CD14-positive monocyte (primary cell): ENCODE results near the gene TMOD1. TPM values are rescaled to one million over a fixed set of nuclear protein-coding genes. Genes with fewer than 3 reads are reported as not detected.
A peak's percentile ranks its signal among the peaks of the same experiment; 100 is the strongest.

Source experiments
- DNase-seq, 3 donors: peaks; one replicate each; pipeline ENCODE4 v3.0.0-alpha.2; 2011 to 2022
- H2AFZ ChIP-seq: 2 replicates; pipeline ENCODE4 v1.6.0; 2012; ENCODE audit warnings: mild to moderate bottlenecking, low read depth, low read length, inconsistent platforms; ENCODE audit not compliant: insufficient read depth, poor library complexity, severe bottlenecking
- H3K27ac ChIP-seq, 2 donors: 1 replicate in 1 of 2; 2 replicates in 1 of 2; pipeline ENCODE4 v1.5.1; 2012 to 2013; ENCODE audit warnings: low read length in 2 of 2, control low read depth in 1 of 2, inconsistent platforms in 1 of 2, low read depth in 1 of 2, mild to moderate bottlenecking in 1 of 2
- H3K27me3 ChIP-seq, 2 donors: one replicate each; pipeline versions ENCODE4 v1.6.0 to v1.6.1; 2011 to 2013; ENCODE audit warnings: low read length in 2 of 2; ENCODE audit not compliant: control insufficient read depth in 2 of 2, insufficient read depth in 2 of 2
- H3K36me3 ChIP-seq, 2 donors: replicated peaks in 1 of 2; 1 replicate in 1 of 2; 2 replicates in 1 of 2; pipeline versions ENCODE4 v1.5.1 to v1.6.1; 2012 to 2013; ENCODE audit warnings: low read length in 2 of 2, control low read depth in 1 of 2, inconsistent platforms in 1 of 2, mild to moderate bottlenecking in 1 of 2; ENCODE audit not compliant: insufficient read depth in 2 of 2, control insufficient read depth in 1 of 2
- H3K4me1 ChIP-seq, 2 donors: 1 replicate in 1 of 2; 2 replicates in 1 of 2; pipeline versions ENCODE4 v1.5.1 to v1.6.1; 2012 to 2013; ENCODE audit warnings: low read length in 2 of 2, control low read depth in 1 of 2, inconsistent platforms in 1 of 2, mild to moderate bottlenecking in 1 of 2, moderate library complexity in 1 of 2; ENCODE audit not compliant: insufficient read depth in 2 of 2, control insufficient read depth in 1 of 2
- H3K4me2 ChIP-seq: replicated peaks from 2 replicates; pipeline ENCODE3; 2012; ENCODE audit warnings: low read length, moderate library complexity, mild to moderate bottlenecking; ENCODE audit not compliant: poor library complexity, severe bottlenecking; ENCODE audit errors: extremely low read depth
- H3K4me3 ChIP-seq, 3 experiments: fragments of 200-600 bp in 1 of 3; sonication (generic) in 1 of 3; replicated peaks in 1 of 3; 1 replicate in 2 of 3; 2 replicates in 1 of 3; pipeline ENCODE4 v1.5.1; 2011 to 2013; ENCODE audit warnings: low read length in 3 of 3, mild to moderate bottlenecking in 3 of 3, control low read depth in 2 of 3, low read depth in 2 of 3, inconsistent platforms in 1 of 3, moderate library complexity in 1 of 3
- H3K79me2 ChIP-seq: 2 replicates; pipeline ENCODE4 v1.6.0; 2012; ENCODE audit warnings: mild to moderate bottlenecking, control low read depth, inconsistent platforms, low read length, moderate library complexity; ENCODE audit not compliant: insufficient read depth
- H3K9ac ChIP-seq: 2 replicates; pipeline ENCODE4 v1.6.0; 2017; ENCODE audit warnings: low read length, mild to moderate bottlenecking; ENCODE audit not compliant: insufficient read depth, poor library complexity, severe bottlenecking
- H3K9me3 ChIP-seq, 2 donors: replicated peaks in 1 of 2; 1 replicate in 1 of 2; 2 replicates in 1 of 2; pipeline versions ENCODE4 v1.5.1 to v1.6.1; 2012 to 2013; ENCODE audit warnings: low read length in 2 of 2, control low read depth in 1 of 2; ENCODE audit not compliant: control insufficient read depth in 1 of 2, insufficient read depth in 1 of 2
- H4K20me1 ChIP-seq: 2 replicates; pipeline ENCODE4 v1.6.0; 2012; ENCODE audit warnings: mild to moderate bottlenecking, low read length, control low read depth, moderate library complexity; ENCODE audit not compliant: insufficient read depth
- H3K27ac Mint-ChIP-seq, 7 donors: one replicate each; pipeline ENCODE4 v1.8.0; 2020; ENCODE audit warnings: mild to moderate bottlenecking in 7 of 7, mixed read lengths in 7 of 7, moderate library complexity in 6 of 7, inconsistent platforms in 2 of 7
- H3K27me3 Mint-ChIP-seq, 3 donors: one replicate each; pipeline ENCODE4 v1.8.0; 2021 to 2022; ENCODE audit warnings: low read depth in 3 of 3, mild to moderate bottlenecking in 3 of 3, mixed read lengths in 3 of 3, moderate library complexity in 3 of 3, inconsistent platforms in 1 of 3
- H3K36me3 Mint-ChIP-seq, 2 donors: one replicate each; pipeline ENCODE4 v1.8.0; 2020; ENCODE audit warnings: mixed read lengths in 2 of 2, inconsistent platforms in 1 of 2, mild to moderate bottlenecking in 1 of 2
- H3K4me1 Mint-ChIP-seq: one replicate; pipeline ENCODE4 v1.8.0; 2020; ENCODE audit warnings: mild to moderate bottlenecking, mixed read lengths
- H3K4me3 Mint-ChIP-seq, 2 donors: one replicate each; pipeline ENCODE4 v1.8.0; 2020; ENCODE audit warnings: mild to moderate bottlenecking in 2 of 2, mixed read lengths in 2 of 2, moderate library complexity in 1 of 2
- H3K9me3 Mint-ChIP-seq, 7 donors: one replicate each; pipeline ENCODE4 v1.8.0; 2020 to 2022; ENCODE audit warnings: mixed read lengths in 7 of 7, mild to moderate bottlenecking in 6 of 7, moderate library complexity in 6 of 7, inconsistent platforms in 2 of 7
- WGBS: methylation state at CpG from one replicate; pipeline ENCODE4 v1.1.5; 2013; ENCODE audit warnings: missing lambda C conversion rate; ENCODE audit not compliant: insufficient coverage; 5-methylcytosine and 5-hydroxymethylcytosine counted together
- intact Hi-C, 2 donors: fragments of 100-400 bp; cut with micrococcal nuclease; formaldehyde crosslinking; loops; one replicate each; pipeline versions ENCODE4 v1.15.0 to v1.15.1; 2023
- polyA plus RNA-seq, 3 donors: library from polyadenylated mRNA; depleted of rRNA in 1 of 3; unstranded in 2 of 3; stranded (reverse) in 1 of 3; fragments of 300-500 nt in 2 of 3; fragments of >200 nt in 1 of 3; fragmentation: Illumina TruSeq in 2 of 3; gene quantifications; 1 replicate in 2 of 3; 2 replicates in 1 of 3; pipeline ENCODE4 v1.2.3, GENCODE V29; 2012 to 2021
- TF ChIP-seq, protein P1 (sequence below): fragments of 200-600 bp; IDR thresholded peaks from one replicate; pipeline ENCODE4 v1.8.0; 2022; ENCODE audit warnings: antibody characterized with exemption, mild to moderate bottlenecking

The TMOD1 gene
- polyA plus RNA-seq, 3 donors = 0.09 to 0.81 (median 0.59) TPM

DNA sequence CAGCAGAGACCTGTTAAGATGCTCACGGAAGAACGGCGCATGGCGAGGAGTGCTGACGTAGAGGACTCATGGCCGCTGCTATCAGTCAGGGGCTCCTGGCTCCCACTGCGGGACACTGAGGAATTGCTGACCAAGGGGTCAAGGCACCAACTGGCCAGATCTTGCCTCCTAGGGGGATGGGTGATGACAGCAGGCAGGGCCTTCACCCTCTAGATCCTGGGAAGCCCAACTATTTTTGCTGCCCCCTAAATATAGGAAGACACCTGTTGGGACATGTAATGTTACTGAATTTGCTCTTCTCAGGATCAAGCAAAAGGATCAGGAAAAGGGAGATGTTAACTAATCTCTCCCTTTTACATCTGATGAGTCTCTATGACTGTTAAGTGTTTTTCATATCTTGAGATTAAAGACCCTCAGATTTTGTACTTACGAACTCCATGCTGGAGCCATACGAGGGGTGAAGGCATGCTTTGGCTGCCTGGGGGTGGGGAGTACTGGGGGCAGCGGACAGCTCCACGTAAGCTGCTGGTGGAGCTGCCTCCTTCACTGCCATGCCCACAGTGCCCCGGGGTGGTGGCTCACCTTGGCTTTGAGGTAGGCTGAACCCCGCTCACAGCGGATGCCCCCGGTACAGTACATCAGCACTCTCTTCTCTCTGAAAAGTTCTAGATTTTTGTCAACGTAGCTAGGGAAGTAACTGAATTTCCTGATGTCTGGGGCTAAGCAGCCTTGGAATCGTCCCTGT, 103.6 kb downstream of the TMOD1 start:
- Histone ChIP-seq H3K4me1 (no peaks in the 10 kb centered on the region), H3K36me3 (peaks cover 50 to 88% of the 10 kb centered on the region in 2 donors), H2AFZ (no peak overlapping the region), H3K4me3 (no peak overlapping the region), H3K27ac (no peak overlapping the region), H3K4me2 (no peak overlapping the region), H3K79me2 (no peaks in the 10 kb centered on the region), H4K20me1 (no peaks in the 10 kb centered on the region), H3K27me3 (no peaks in the 10 kb centered on the region), H3K9ac (no peak overlapping the region), H3K9me3 (no peaks in the 10 kb centered on the region)
- no peaks in the 10 kb centered on the region for H3K9me3 Mint-ChIP-seq
- WGBS = 96% methylated on average over 11 of the region's 17 CpGs
- no peaks in the 10 kb centered on the region for H3K4me1 Mint-ChIP-seq
- no peak overlapping the region for H3K4me3 Mint-ChIP-seq
- DNase-seq = no peak
- TF ChIP-seq, protein P1, sequence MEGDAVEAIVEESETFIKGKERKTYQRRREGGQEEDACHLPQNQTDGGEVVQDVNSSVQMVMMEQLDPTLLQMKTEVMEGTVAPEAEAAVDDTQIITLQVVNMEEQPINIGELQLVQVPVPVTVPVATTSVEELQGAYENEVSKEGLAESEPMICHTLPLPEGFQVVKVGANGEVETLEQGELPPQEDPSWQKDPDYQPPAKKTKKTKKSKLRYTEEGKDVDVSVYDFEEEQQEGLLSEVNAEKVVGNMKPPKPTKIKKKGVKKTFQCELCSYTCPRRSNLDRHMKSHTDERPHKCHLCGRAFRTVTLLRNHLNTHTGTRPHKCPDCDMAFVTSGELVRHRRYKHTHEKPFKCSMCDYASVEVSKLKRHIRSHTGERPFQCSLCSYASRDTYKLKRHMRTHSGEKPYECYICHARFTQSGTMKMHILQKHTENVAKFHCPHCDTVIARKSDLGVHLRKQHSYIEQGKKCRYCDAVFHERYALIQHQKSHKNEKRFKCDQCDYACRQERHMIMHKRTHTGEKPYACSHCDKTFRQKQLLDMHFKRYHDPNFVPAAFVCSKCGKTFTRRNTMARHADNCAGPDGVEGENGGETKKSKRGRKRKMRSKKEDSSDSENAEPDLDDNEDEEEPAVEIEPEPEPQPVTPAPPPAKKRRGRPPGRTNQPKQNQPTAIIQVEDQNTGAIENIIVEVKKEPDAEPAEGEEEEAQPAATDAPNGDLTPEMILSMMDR = no peak
- H3K27me3 Mint-ChIP-seq = no peaks in the 10 kb centered on the region
- H3K36me3 Mint-ChIP-seq = peaks cover 68 to 80% of the 10 kb centered on the region in 2 donors
- no peak overlapping the region for H3K27ac Mint-ChIP-seq
- intact Hi-C loops = no loop called here

DNA sequence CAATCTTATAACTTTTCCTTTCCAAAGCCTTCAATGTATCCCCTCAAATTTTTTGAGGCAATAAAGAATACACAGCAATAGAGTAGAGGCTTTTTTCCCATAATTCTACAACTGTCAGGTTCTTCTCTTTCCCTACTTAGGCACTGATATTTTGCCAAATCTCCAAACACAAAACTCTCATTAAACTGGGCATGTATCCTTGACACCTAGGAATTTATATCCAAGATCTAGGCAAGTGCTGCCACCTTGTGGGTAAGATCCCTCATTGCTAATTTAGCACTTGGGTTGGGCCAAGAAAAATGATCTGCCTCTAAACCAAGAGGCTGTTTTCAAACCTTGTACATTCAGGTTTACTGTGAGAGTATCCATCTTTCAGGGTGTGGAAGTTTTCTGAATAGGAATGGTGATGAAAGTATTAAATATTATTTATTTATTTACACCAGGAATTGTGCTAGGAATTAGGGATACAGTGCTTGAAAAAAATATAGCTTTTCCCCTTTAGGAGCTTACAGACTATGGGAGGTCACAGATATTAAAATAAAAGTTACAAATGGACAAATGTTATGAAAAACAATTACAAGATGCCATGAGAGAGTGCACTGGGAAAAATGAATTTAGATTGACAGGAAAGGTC, 114.1 kb downstream of the TMOD1 start:
- Mint-ChIP-seq H3K4me3 (no peak overlapping the region), H3K9me3 (peaks cover 0 to 4% (median 0%) of the 10 kb centered on the region in 7 donors), H3K27ac (no peak overlapping the region), H3K27me3 (peaks cover 0 to 2% (median 0%) of the 10 kb centered on the region in 3 donors), H3K36me3 (peaks cover 36 to 45% of the 10 kb centered on the region in 2 donors), H3K4me1 (peaks cover 3% of the 10 kb centered on the region)
- Histone ChIP-seq H3K27ac (no peak overlapping the region), H3K9me3 (no peaks in the 10 kb centered on the region), H3K27me3 (no peaks in the 10 kb centered on the region), H3K79me2 (no peaks in the 10 kb centered on the region), H3K36me3 (peaks cover 23 to 58% of the 10 kb centered on the region in 2 donors), H3K4me3 (no peak overlapping the region), H2AFZ (no peak overlapping the region), H4K20me1 (no peaks in the 10 kb centered on the region), H3K4me2 (no peak overlapping the region), H3K4me1 (no peaks in the 10 kb centered on the region), H3K9ac (no peak overlapping the region)
- peak; percentile 39 to 63 (median 58) for DNase-seq
- intact Hi-C loops = loop anchor here (1.0 to 10.0 kb wide), 6 partner anchors 148 to 761 kb away; partner anchors contain the start of gene ZNF782 (in 1 of the 2)
- TF ChIP-seq, protein P1 = peak; percentile 83
